ENCODE results near the gene C19orf25. TPM values are rescaled to one million over a fixed set of nuclear protein-coding genes. Genes with fewer than 3 reads are reported as not detected.

C19orf25 gene
- total RNA-seq, 1 donor from 2014 or later: 25.0 TPM

GRCh38 chr19:1466018-1466460, 13.0 kb downstream of the C19orf25 start:
- Histone ChIP-seq H3K27ac (no peak overlapping the region), H3K27me3 (no peaks in the 10 kb centered on the region)
- intact Hi-C loops (cut with DNase I): no loop called here

GRCh38 chr19:1465191-1466016, 13.6 kb downstream of the C19orf25 start:
- H3K36me3 ChIP-seq: no peaks in the 10 kb centered on the region
- no peak for TF ChIP-seq POLR2AphosphoS5 (IDR thresholded peaks at IDR 0.05; ENCODE audit: insufficient read depth in 1 of 2, low read depth in 1 of 2)
- TF ChIP-seq POLR2A (IDR thresholded peaks at IDR 0.05): no peak
- TF ChIP-seq CTCF (IDR thresholded peaks at IDR 0.05): no peak
- intact Hi-C loops (cut with DNase I): no loop called here
- no peak for DNase-seq (ENCODE audit: extremely low spot score in 2 of 2)
- no peaks in the 10 kb centered on the region for H3K9me3 ChIP-seq
- H3K4me3 ChIP-seq: no peak overlapping the region
- no peaks in the 10 kb centered on the region for H3K27me3 ChIP-seq
- H3K27ac ChIP-seq: no peak overlapping the region
- H3K4me1 ChIP-seq: peaks cover 41% of the 10 kb centered on the region

More at GRCh38 chr19:1466018-1466460, 13.0 kb downstream of the C19orf25 start:
- Histone ChIP-seq H3K9me3 (no peaks in the 10 kb centered on the region), H3K4me1 (peaks cover 47% of the 10 kb centered on the region), H3K4me3 (no peak overlapping the region), H3K36me3 (no peaks in the 10 kb centered on the region)
- TF ChIP-seq CTCF (IDR thresholded peaks at IDR 0.05) (no peak), POLR2AphosphoS5 (IDR thresholded peaks at IDR 0.05; ENCODE audit: insufficient read depth in 1 of 2, low read depth in 1 of 2) (no peak), POLR2A (IDR thresholded peaks at IDR 0.05) (no peak)
- DNase-seq (ENCODE audit: extremely low spot score in 2 of 2): no peak

- Histone ChIP-seq H3K27me3 (no peaks in the 10 kb centered on the region), H3K4me1 (peaks cover 15% of the 10 kb centered on the region), H3K27ac (no peak overlapping the region), H3K9me3 (no peaks in the 10 kb centered on the region), H3K4me3 (no peak overlapping the region), H3K36me3 (no peaks in the 10 kb centered on the region)
- no peak for DNase-seq (ENCODE audit: extremely low spot score in 2 of 2)
- intact Hi-C loops (cut with DNase I): no loop called here
- no peak for TF ChIP-seq POLR2AphosphoS5 (IDR thresholded peaks at IDR 0.05; ENCODE audit: insufficient read depth in 1 of 2, low read depth in 1 of 2)
- no peak for TF ChIP-seq CTCF (IDR thresholded peaks at IDR 0.05)
- TF ChIP-seq POLR2A (IDR thresholded peaks at IDR 0.05): no peak
Observed at GRCh38 chr19:1461862-1462261, 17.2 kb downstream of the C19orf25 start.

GRCh38 chr19:1460033-1460995, 18.7 kb downstream of the C19orf25 start:
- Histone ChIP-seq H3K4me3 (no peak overlapping the region), H3K27ac (no peak overlapping the region), H3K36me3 (no peaks in the 10 kb centered on the region), H3K9me3 (no peaks in the 10 kb centered on the region), H3K27me3 (peaks cover 5% of the 10 kb centered on the region), H3K4me1 (peaks cover 14% of the 10 kb centered on the region)
- intact Hi-C loops (cut with DNase I): no loop called here
- no peak for DNase-seq (ENCODE audit: extremely low spot score in 2 of 2)
- TF ChIP-seq POLR2A (IDR thresholded peaks at IDR 0.05) (no peak), CTCF (IDR thresholded peaks at IDR 0.05) (no peak), POLR2AphosphoS5 (IDR thresholded peaks at IDR 0.05; ENCODE audit: insufficient read depth in 1 of 2, low read depth in 1 of 2) (no peak)
